HEK293 (cell line): ENCODE data around the gene HOXC10.
A peak's percentile ranks its signal among the peaks of the same experiment; 100 is the strongest.

ENCODE experiments used
- CTCF ChIP-seq: fragments of 450-650 bp; formaldehyde crosslinking; IDR thresholded peaks from 2 replicates; pipeline ENCODE4 v1.5.1; 2016; ENCODE audit warnings: missing biosample characterization, missing genetic modification characterization
- MYNN ChIP-seq: fragments of 450-650 bp; formaldehyde crosslinking; IDR thresholded peaks from 2 replicates; pipeline ENCODE4 v1.5.1; 2016; ENCODE audit warnings: missing biosample characterization, missing genetic modification characterization, borderline replicate concordance
- ZBTB7A ChIP-seq: fragments of 450-650 bp; formaldehyde crosslinking; IDR thresholded peaks from 2 replicates; pipeline ENCODE4 v1.5.1; 2016; ENCODE audit warnings: low read depth, missing biosample characterization, missing genetic modification characterization
- ZBTB8A ChIP-seq: fragments of 450-650 bp; formaldehyde crosslinking; IDR thresholded peaks from 2 replicates; pipeline ENCODE4 v1.5.1; 2016; ENCODE audit warnings: missing biosample characterization, missing genetic modification characterization
- ZNF114 ChIP-seq: fragments of 450-650 bp; formaldehyde crosslinking; IDR thresholded peaks from 2 replicates; pipeline ENCODE4 v1.5.0; 2017; ENCODE audit warnings: missing biosample characterization, missing genetic modification characterization
- ZNF132 ChIP-seq: fragments of 450-650 bp; formaldehyde crosslinking; IDR thresholded peaks from 2 replicates; pipeline ENCODE4 v1.5.1; 2017; ENCODE audit warnings: missing biosample characterization, missing genetic modification characterization, borderline replicate concordance
- ZNF350 ChIP-seq: fragments of 450-650 bp; formaldehyde crosslinking; IDR thresholded peaks from 2 replicates; pipeline ENCODE4 v1.5.0; 2017; ENCODE audit warnings: missing biosample characterization, mild to moderate bottlenecking, missing genetic modification characterization
- ZNF423 ChIP-seq: fragments of 450-650 bp; formaldehyde crosslinking; IDR thresholded peaks from 2 replicates; pipeline ENCODE4 v1.5.1; 2016; ENCODE audit warnings: missing biosample characterization, missing genetic modification characterization
- ZNF433 ChIP-seq: fragments of 450-650 bp; formaldehyde crosslinking; IDR thresholded peaks from 2 replicates; pipeline ENCODE4 v1.5.1; 2016; ENCODE audit warnings: missing biosample characterization, missing genetic modification characterization, low read depth
- ZNF664 ChIP-seq: fragments of 450-650 bp; formaldehyde crosslinking; IDR thresholded peaks from 2 replicates; pipeline ENCODE4 v1.5.1; 2016; ENCODE audit warnings: missing biosample characterization, missing genetic modification characterization
- ZNF670 ChIP-seq: fragments of 450-650 bp; formaldehyde crosslinking; IDR thresholded peaks from 2 replicates; pipeline ENCODE4 v1.5.1; 2016; ENCODE audit warnings: missing biosample characterization, missing genetic modification characterization, low read depth

DNA sequence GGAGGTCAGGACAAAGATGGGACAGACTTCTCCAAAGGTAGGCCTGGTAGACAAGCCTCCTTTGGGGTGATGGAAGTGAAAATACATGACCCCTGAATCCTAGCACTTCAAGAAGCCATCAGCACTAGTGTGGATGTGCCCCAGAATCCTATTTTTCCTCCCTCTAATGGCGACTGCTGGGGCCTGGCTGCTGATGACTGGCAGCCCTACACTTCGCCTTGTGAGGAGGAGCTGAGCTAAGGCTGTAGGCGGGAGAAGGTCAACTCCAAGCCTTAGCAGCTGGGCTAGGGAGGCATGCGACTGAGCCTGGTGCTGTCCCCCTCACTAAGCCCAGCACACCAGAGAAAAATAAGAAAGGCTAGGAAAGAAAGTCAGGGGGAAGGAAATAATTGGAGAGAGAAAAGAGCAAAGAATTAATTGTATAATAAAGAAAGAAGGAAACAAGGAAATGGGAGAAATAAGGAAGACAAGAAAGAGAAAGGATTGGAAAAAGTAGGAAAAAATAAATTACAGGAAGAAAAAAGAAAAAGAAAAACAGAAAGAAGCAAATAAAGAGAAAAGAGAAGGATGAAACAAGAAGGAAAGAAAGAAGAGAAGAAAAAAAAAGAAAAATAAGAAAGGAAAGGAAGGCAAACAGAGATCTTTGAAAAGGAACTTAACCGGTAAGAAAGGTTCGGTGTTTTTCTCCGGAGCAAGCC lies 4.7 kb upstream of the HOXC10 start:
- no peak for TF ChIP-seq ZNF132 (tag by site-specific recombination)
- TF ChIP-seq ZNF423 (tag by site-specific recombination): no peak
- no peak for TF ChIP-seq CTCF (tag by site-specific recombination)
- TF ChIP-seq ZNF670 (tag by site-specific recombination): no peak
- no peak for TF ChIP-seq ZNF350 (tag by site-specific recombination)
- no peak for TF ChIP-seq MYNN (tag by site-specific recombination)
- TF ChIP-seq ZNF664 (tag by site-specific recombination): no peak
- TF ChIP-seq ZNF114 (tag by site-specific recombination): no peak
- TF ChIP-seq ZNF433: no peak
- peak; percentile 13 for TF ChIP-seq ZBTB8A
- TF ChIP-seq ZBTB7A (tag by site-specific recombination): no peak
